IPS DF 6.9 (cell line): ENCODE results near the gene ANKRD16.
A peak's percentile ranks its signal among the peaks of the same experiment; 100 is the strongest.

ENCODE experiments used
- DNase-seq: peaks from one replicate; pipeline ENCODE4 v3.0.0-alpha.2; 2013; ENCODE audit warnings: low read depth, low spot score
- H3K27ac ChIP-seq: one replicate; pipeline ENCODE4 v1.5.1; 2013; ENCODE audit warnings: low read length, control low read depth
- H3K27me3 ChIP-seq: 2 replicates; pipeline ENCODE4 v1.6.1; 2013; ENCODE audit warnings: mild to moderate bottlenecking, low read length; ENCODE audit not compliant: control insufficient read depth, insufficient read depth
- H3K36me3 ChIP-seq: 2 replicates; pipeline ENCODE4 v1.6.1; 2013; ENCODE audit warnings: low read length; ENCODE audit not compliant: control insufficient read depth, insufficient read depth
- H3K4me1 ChIP-seq: 2 replicates; pipeline ENCODE4 v1.6.1; 2013; ENCODE audit warnings: low read length; ENCODE audit not compliant: control insufficient read depth, insufficient read depth
- H3K4me3 ChIP-seq: 2 replicates; pipeline ENCODE4 v1.5.1; 2013; ENCODE audit warnings: mild to moderate bottlenecking, low read length
- H3K9me3 ChIP-seq: 2 replicates; pipeline ENCODE4 v1.6.1; 2013; ENCODE audit warnings: low read length, inconsistent platforms; ENCODE audit not compliant: control insufficient read depth, insufficient read depth
- WGBS: extraction: QIAGEN DNeasy Blood & Tissue Kit; methylation state at CpG from one replicate; pipeline ENCODE4 v1.1.7; 2013; ENCODE audit warnings: mixed read lengths, missing lambda C conversion rate; ENCODE audit not compliant: insufficient read length, insufficient coverage; 5-methylcytosine and 5-hydroxymethylcytosine counted together

The ANKRD16 gene

DNA sequence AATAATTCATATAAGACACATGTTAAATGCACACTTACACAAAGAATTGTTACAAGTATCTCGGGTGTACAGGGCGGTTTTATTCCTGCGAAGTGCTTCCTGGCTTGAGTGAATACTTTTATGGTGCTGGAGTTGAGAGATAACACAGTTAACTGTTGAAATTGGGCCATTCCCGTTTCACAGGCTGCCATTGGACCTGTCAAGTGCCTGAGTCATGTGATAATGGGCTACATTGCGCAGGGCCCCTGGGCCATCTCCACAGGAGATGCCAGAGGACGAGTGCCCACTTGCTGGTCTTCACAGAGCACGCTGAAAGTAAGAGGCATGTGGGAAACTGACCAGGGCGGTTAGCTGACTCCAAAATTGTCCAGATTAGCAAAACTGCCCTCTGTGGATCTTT is 5.2 kb upstream of the ANKRD16 start:
- WGBS, result no CpG with 5 or more reads among the region's 8 CpGs
- H3K36me3 ChIP-seq, result peaks cover 12% of the 10 kb centered on the region
- no peaks in the 10 kb centered on the region for H3K27me3 ChIP-seq
- H3K4me3 ChIP-seq, result no peak overlapping the region
- H3K9me3 ChIP-seq, result no peaks in the 10 kb centered on the region
- H3K27ac ChIP-seq, result no peak overlapping the region
- no peaks in the 10 kb centered on the region; the same call in 1 of the 2 replicates for H3K4me1 ChIP-seq
- no peak for DNase-seq

DNA sequence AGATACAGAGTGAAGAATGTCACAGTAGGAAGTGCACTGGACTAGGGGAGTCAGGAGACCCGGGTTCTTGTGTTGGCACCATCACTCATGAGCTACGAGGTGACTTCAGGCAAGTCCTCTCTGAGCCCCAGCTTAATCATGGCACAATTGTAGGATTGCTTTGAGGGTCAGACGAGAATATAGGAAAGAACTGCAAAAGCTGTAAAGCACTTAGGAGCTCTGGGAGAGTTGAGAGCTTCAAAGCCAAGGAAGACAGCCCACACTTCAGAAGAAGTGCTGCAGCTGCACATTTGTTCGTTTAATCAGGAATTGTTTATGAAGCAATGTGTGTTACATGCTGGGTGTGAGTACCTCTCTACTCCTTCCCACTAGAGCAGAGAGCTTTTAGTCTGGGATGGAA is 4.7 kb upstream of the ANKRD16 start:
- Histone ChIP-seq H3K9me3 (no peaks in the 10 kb centered on the region), H3K4me1 (no peaks in the 10 kb centered on the region; the same call in 1 of the 2 replicates), H3K36me3 (peaks cover 12% of the 10 kb centered on the region), H3K27ac (no peak overlapping the region), H3K4me3 (no peak overlapping the region), H3K27me3 (no peaks in the 10 kb centered on the region)
- no peak for DNase-seq
- WGBS, result no CpG with 5 or more reads among the region's 4 CpGs

DNA sequence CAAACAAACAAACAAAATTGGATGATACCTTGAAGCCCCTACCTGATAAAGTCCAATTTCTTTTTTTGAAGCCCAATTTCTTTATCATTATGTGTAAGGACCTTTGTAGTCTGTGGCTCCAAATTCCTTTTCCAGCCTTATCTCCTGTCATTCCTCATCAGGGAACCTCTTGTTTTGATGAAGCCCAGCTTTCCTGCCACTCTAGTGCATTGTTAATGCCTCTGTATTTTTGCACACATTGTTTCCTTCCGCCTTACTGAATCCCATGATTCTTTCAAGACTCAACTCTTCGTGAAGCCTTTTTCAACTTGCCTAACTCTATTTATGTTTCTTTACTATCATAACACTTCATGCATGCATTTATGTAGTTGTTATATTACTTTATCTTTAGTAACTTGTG is 3.6 kb upstream of the ANKRD16 start:
- H3K4me1 ChIP-seq, result no peaks in the 10 kb centered on the region; the same call in 1 of the 2 replicates
- H3K27me3 ChIP-seq, result no peaks in the 10 kb centered on the region
- no peak for DNase-seq
- no peak overlapping the region for H3K4me3 ChIP-seq
- H3K36me3 ChIP-seq, result peaks cover 12% of the 10 kb centered on the region
- H3K9me3 ChIP-seq, result no peaks in the 10 kb centered on the region
- no CpG with 5 or more reads among the region's 2 CpGs for WGBS
- no peak overlapping the region for H3K27ac ChIP-seq

DNA sequence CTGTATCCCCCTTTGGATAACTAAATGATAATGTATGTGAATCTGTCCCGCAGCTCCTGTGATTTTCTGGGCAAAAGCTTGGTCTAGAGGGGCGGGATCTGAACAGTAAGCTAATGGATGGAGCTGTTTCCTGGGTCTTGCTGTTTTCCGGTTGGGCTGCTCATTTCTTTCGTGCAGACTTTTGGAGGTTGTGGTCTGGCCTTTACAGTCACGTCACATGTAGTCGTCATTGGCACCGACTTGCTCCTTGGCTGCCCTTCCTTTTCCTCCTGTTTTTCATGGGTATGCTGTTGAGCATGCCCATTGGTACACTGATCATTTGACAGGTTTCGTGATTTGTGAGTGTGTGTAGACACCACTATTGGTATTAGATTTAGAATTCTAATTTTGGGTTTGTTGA is 2.3 kb upstream of the ANKRD16 start:
- H3K4me1 ChIP-seq, result no peaks in the 10 kb centered on the region; the same call in 1 of the 2 replicates
- peaks cover 14% of the 10 kb centered on the region for H3K36me3 ChIP-seq
- no peak overlapping the region for H3K4me3 ChIP-seq
- H3K9me3 ChIP-seq, result no peaks in the 10 kb centered on the region
- no peak for DNase-seq
- no peaks in the 10 kb centered on the region for H3K27me3 ChIP-seq
- no CpG with 5 or more reads among the region's 8 CpGs for WGBS
- H3K27ac ChIP-seq, result no peak overlapping the region

DNA sequence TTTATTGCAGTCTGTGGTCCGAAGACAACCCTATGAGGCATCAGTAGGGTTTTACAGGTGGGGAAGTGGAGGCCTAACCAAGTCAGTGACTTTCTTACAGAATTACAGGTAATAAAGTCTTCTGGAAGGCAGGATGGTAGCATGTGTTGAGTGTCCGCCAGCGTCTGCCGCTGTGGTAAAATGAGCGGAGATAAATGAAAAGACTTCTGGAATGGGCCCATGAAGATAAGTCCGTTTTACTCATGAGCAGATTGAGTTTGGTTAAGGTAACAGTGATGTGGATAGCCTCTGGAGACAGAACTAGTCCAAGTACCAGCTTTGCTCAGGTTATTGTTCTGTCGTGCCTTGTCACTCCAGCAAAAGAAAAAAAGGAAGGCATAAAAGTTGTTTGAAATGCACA is 1.3 kb upstream of the ANKRD16 start:
- Histone ChIP-seq H3K4me3 (peak overlapping the region; percentile 76; the same call in 1 of the 2 replicates), H3K9me3 (no peaks in the 10 kb centered on the region), H3K4me1 (no peaks in the 10 kb centered on the region; the same call in 1 of the 2 replicates), H3K27me3 (no peaks in the 10 kb centered on the region), H3K36me3 (peaks cover 12% of the 10 kb centered on the region), H3K27ac (no peak overlapping the region)
- no CpG with 5 or more reads among the region's 7 CpGs for WGBS
- no peak for DNase-seq

DNA sequence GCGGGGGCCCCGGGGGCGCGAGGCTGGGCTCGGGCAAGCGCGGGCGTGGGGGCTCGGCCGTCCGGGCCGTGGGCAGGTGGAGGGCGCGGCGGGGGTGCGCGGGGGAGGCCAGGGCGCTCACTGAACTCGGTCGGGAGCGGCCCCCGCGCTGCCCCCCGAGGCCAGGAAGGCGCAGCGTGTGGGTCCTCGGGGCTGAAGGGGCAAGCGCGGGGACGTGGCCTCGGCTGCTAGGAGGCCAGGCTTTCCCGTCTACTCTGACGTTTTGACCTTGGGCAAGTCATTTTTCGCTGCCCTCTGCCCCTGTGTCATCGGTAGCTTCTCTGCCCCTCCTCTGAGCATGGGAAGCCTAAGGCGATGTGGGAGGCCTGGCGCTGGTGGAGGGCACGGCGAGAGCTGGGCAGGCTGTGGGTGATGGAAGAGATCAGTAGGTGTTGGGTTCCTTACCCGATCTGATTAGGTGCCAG is 791 bp upstream of the ANKRD16 start:
- Histone ChIP-seq H3K36me3 (peaks cover 7% of the 10 kb centered on the region), H3K4me1 (no peaks in the 10 kb centered on the region; the same call in 1 of the 2 replicates), H3K27me3 (no peaks in the 10 kb centered on the region), H3K9me3 (no peaks in the 10 kb centered on the region), H3K27ac (no peak overlapping the region), H3K4me3 (peak overlapping the region; percentile 76)
- no CpG with 5 or more reads among the region's 40 CpGs for WGBS
- DNase-seq, result no peak

DNA sequence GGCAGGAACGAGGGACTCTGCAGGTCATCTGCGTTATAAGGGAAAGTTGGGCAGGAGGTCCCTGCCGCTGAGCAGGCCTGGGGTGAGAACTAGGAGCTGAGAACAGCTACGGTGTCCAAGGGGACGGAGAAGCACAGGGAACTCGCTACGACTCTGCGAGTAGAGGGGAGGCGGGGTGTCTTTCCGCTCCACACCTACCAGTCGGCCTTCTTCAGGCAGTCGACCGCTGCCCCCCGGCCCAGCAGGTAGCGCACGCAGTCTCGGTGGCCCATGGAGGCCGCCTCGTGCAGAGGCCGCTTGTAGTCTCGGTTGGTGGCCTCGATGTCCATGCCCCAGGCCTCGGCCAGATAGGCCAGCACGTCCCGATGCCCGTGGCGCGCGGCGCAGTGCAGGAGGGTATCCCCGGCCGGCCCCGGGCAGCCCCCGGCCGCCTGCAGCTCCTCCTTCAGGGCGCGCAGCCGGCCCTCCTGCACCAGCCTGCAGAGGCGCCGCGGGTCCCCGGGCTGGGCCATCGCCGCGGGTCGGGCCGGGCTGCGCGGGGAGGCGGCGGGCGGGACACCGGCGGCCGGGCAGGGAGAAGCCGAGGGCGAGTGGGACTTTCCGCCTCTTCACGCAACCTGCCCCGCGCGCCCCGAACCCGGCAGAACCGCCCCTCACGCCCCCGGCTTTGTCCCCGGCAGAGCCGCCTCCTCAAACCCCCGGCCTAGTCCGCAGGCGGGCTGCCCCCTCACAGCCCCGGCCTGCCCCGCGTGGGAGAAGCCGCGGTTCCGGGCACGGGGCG is 660 bp downstream of the ANKRD16 start:
- DNase-seq, result no peak

DNA sequence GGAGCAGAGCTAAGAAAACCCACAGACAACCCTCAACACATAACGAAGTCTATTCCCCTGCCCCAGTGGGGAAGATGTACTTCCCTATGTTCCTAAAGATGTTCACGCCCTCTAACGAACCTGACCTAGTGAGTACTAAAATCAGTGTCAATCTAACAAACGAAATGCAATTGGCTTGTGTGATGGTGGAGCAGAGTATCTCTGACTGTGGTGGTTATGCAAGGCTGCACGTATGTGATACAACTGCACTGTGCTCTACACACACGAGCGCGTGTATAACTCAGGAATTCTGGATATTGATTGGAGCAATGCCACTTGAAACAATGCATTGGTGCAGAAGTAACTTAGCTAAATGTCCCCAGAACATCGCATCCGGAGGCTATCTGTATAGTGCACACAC is 1.3 kb downstream of the ANKRD16 start:
- H3K4me3 ChIP-seq, result peak overlapping the region; percentile 86; the same call in 1 of the 2 replicates
- DNase-seq, result no peak
- H3K27me3 ChIP-seq, result no peaks in the 10 kb centered on the region
- H3K4me1 ChIP-seq, result no peaks in the 10 kb centered on the region; the same call in 1 of the 2 replicates
- no CpG with 5 or more reads among the region's 10 CpGs for WGBS
- H3K36me3 ChIP-seq, result peaks cover 12% of the 10 kb centered on the region; the same call in 1 of the 2 replicates
- H3K27ac ChIP-seq, result no peak overlapping the region
- no peaks in the 10 kb centered on the region for H3K9me3 ChIP-seq

More for the DNA sequence above, 660 bp downstream of the ANKRD16 start:
- Histone ChIP-seq H3K9me3 (no peaks in the 10 kb centered on the region), H3K27ac (no peak overlapping the region), H3K36me3 (peaks cover 8% of the 10 kb centered on the region; the same call in 1 of the 2 replicates), H3K4me1 (no peaks in the 10 kb centered on the region; the same call in 1 of the 2 replicates), H3K4me3 (peak overlapping the region; percentile 86; the same call in 1 of the 2 replicates), H3K27me3 (no peaks in the 10 kb centered on the region)
- WGBS, result no CpG with 5 or more reads among the region's 80 CpGs

DNA sequence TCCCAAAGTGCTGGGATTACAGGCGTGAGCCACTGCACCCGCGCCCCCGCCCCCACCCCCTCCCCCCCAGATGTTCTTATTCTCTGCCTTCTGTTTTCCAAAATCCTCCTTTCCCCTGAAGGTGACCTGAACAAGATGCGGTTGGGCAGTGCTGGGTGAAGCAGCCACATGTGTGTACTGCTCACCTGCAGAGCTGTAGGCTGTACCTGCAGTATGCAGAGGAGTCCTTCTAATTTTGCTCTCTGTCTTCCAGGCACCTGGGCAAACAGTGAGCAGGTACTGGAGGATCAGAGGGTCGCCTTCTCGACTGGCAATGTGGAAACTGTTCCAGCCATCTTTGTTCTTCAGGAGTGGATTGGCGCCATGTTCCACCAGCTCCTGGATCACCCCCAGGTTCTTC is 2.1 kb downstream of the ANKRD16 start:
- DNase-seq, result no peak
- Histone ChIP-seq H3K4me3 (no peak overlapping the region), H3K4me1 (no peaks in the 10 kb centered on the region; the same call in 1 of the 2 replicates), H3K9me3 (no peaks in the 10 kb centered on the region), H3K27me3 (no peaks in the 10 kb centered on the region), H3K36me3 (peaks cover 16% of the 10 kb centered on the region), H3K27ac (no peak overlapping the region)
- WGBS, result no CpG with 5 or more reads among the region's 8 CpGs

DNA sequence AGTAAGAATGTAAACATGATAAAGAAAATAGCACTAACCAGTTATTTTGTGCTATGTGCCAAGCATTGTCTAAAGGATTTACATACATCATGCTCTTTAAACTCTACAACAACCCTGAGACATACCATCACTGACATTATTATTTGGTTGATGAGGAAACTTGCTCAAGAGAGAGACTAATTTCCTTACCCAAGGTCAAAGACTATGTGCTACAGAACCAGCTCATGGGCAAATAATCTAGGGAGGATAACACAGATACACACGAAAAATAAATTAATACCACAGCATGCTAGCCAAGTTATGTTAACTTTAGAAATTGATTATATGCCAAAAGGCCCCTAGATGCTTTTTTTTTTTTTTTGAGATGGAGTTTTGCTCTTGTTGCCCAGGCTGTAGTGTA is 2.7 kb downstream of the ANKRD16 start:
- Histone ChIP-seq H3K27ac (no peak overlapping the region), H3K36me3 (peaks cover 16% of the 10 kb centered on the region)
- WGBS, result no CpG with 5 or more reads among the region's 1 CpG

More for the DNA sequence above, 2.7 kb downstream of the ANKRD16 start:
- Histone ChIP-seq H3K4me1 (no peaks in the 10 kb centered on the region; the same call in 1 of the 2 replicates), H3K9me3 (no peaks in the 10 kb centered on the region), H3K27me3 (no peaks in the 10 kb centered on the region), H3K4me3 (no peak overlapping the region)
- no peak for DNase-seq
